Measurements from ENCODE around the gene EGFR.

DNA sequence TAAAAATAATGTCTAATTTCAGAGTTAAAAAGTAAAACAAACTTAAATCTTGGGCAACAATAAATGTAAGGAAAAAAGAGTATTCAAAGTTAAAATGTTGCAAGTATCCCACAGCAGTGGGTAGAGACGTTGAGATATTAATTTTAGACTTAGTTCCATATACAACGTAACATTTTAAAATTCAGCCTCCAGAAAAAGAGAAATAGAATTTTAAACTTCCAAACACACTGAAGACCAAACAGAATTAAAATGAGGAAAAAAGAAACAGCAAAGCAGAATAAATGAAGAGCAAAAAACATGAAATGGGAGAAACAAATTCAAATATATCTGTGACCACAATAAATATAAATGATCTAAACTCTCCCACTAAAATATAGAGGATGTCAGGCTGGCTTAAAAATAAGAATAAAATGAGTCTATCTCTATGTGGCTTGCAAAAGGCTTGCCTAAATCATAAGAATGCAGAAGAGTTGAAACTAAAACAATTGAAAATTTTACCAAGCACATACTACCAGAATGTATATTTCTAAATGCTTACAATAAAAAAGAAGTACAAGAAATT is 46.0 kb upstream of the EGFR start:
- TF ChIP-seq EZH2phosphoT487 (IDR thresholded peaks at IDR 0.05; ENCODE audit: borderline replicate concordance), result no peak
- TF ChIP-seq CTCF (conservative IDR thresholded peaks at IDR 0.05; ENCODE audit: low read length), result no peak

All from Loucy (cell line).